H7 (cell line): Measurements from ENCODE around the gene LTA. TPM values are rescaled to one million over a fixed set of nuclear protein-coding genes. Genes with fewer than 3 reads are reported as not detected.

ENCODE experiments used
- DNase-seq: peaks from one replicate; pipeline ENCODE4 v3.0.0; 2012
- H3K27me3 ChIP-seq: 2 replicates; pipeline ENCODE4 v1.6.0; 2011; ENCODE audit warnings: mild to moderate bottlenecking, low read length; ENCODE audit not compliant: control insufficient read depth, insufficient read depth
- H3K36me3 ChIP-seq: replicated peaks from 2 replicates; pipeline ENCODE4 v1.5.1; 2011; ENCODE audit warnings: low read length; ENCODE audit not compliant: control insufficient read depth, insufficient read depth
- H3K4me3 ChIP-seq: 2 replicates; pipeline ENCODE4 v1.5.1; 2011; ENCODE audit warnings: low read depth, mild to moderate bottlenecking, control low read depth, low read length, moderate library complexity; ENCODE audit not compliant: insufficient read depth
- total RNA-seq: library from RNA; depleted of rRNA; stranded (reverse); fragments of >200 nt; shearing (Covaris generic); gene quantifications from 2 replicates; pipeline ENCODE4 v1.2.3, GENCODE V29; 2014; rRNA removed

Gene LTA
- total RNA-seq, 1 experiment from 2014 or later, result not detected

DNA sequence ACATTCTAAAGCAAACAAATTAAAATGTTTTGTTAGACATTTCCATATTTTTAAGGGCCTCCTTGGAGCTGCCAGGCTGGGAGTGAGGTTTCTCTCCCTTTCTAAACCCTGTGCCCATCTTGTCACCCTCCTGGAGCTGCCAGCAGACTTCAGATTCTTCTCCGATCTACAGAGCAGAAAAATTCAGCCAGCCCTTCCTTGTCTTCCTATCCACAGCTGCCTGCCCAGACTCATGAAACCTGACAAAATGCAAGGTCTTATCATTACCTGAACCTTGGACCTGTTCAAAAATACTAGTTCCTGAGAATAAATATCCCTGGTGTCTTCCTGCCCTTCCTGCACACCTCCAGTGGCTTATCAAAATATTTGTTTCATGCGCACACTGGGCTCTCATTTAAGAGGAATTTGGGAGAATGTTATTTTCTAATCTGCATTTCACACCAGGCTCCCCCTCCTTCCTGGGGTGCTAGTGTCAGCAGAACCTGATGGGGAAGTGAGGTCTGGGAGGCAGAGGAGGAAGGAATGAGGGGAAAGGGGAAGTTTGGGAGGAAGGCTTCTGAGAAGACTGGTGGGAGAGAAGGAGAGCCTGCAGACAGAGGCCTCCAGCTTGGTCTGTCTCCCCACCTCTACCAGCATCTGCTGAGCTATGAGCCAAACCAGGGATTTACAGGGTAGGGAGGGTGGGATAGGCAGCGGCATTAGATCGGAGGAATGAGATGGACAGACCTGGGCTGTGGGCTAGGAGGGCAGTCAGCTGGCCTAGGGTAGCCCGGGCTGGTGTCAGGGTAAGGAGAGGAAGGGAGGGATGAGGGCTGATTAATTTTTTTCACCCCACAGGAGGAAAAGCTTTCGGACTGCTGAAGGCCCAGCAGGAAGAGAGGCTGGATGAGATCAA lies 42.8 kb downstream of the LTA start, which contains the start of gene AIF1:
AIF1 (plus strand) TSS at position 551 of the 895 bp plus-strand sequence; CDS start at position 647, 96 bp downstream.
- H3K36me3 ChIP-seq, result no peaks in the 10 kb centered on the region
- no peak for DNase-seq
- no peaks in the 10 kb centered on the region for H3K27me3 ChIP-seq
- H3K4me3 ChIP-seq, result no peak within 1 kb of the TSS; the same call in 1 of the 2 replicates

GRCh38 chr6:31615748-31616147 lies 43.7 kb downstream of the LTA start:
- H3K36me3 ChIP-seq, result no peaks in the 10 kb centered on the region
- H3K4me3 ChIP-seq, result no peak overlapping the region; the same call in 1 of the 2 replicates
- no peaks in the 10 kb centered on the region for H3K27me3 ChIP-seq
- DNase-seq, result no peak

GRCh38 chr6:31617010-31617409 lies 44.9 kb downstream of the LTA start:
- Histone ChIP-seq H3K27me3 (no peaks in the 10 kb centered on the region), H3K4me3 (no peak overlapping the region), H3K36me3 (no peaks in the 10 kb centered on the region)
- no peak for DNase-seq

DNA sequence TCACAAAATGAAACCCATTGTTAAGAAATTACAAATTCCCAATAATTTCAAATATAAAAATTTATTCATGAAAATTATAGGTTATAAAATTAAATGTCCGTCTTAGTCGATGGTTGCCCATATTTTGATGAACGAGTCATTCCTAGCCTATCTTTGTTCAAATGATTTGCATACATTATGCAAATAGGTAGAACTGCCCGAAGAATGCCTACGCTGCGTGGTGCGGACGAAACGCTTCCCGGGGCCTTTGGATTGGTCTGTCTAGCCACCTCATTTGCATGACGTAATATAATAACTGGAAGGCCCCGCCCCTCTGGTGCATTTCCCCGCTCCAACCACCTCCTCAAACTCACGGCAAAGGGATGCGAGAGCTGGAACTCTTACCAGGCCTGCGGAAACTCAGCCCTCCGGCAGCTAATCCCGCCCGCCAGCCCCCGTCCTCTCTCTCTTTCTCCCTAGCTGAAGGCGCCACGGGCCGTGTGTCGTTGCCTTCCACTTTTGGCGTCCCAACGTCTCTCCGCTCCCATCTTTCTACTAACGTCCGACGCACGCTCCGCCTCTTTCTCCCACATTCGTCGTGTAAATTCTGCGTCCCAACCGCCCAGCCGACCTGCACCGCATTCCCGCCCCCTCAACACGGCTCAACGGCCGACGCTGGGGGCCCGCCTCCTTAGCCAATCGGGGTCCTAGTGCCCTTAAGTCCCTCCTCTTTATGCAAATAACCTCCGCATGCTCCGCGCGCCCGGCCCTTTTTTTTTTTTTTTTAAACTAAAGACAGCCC lies 47.9 kb downstream of the LTA start:
- peak; percentile 89 for DNase-seq
- no peaks in the 10 kb centered on the region for H3K27me3 ChIP-seq
- peaks cover 18% of the 10 kb centered on the region for H3K36me3 ChIP-seq
- peak overlapping the region; percentile 77 for H3K4me3 ChIP-seq

DNA sequence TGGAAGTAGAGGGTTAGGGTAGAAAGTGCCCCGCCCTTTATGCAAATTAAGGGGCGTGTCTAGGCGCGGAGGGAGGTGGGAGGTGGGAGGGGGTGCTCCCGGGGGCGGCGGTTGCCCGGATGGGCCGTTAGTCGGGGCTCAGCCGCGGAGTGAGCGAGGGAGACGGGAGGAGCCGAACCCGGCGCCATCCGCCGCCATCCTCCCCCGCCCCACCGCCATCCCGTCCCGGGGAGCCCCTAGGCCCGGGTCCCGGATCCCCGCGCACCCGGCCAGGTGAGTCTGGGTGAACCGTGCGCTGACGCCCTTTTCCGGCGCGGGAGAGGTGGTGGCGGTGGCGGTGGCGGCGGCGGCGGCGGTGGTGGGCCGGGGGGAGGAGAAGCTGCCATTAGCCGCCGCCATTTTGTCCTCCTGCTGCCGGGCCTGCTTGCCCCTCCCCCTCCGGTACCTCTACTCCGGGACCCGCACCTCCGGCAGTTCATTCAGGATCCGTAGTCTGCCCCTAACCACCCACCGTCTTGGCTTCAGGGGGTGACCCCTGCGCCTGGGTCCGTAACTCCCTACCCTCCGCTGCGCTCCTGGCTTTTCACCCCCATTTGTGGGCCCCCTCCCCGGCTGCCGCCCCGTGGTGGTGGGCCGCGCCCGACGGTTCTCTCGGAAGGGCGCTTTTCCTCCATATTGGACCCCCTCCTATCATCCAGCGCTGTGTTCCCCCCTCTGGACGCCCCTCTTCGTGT lies 48.7 kb downstream of the LTA start, which contains the start of gene PRRC2A:
PRRC2A (plus strand) TSS at position 130 of the 734 bp plus-strand sequence. CDS start 2,075 bp downstream, outside the sequence.
- peak within 1 kb of the TSS; percentile 77 for H3K4me3 ChIP-seq
- DNase-seq, result peak; percentile 99
- no peaks in the 10 kb centered on the region for H3K27me3 ChIP-seq
- peaks cover 26% of the 10 kb centered on the region for H3K36me3 ChIP-seq

- H3K36me3 ChIP-seq, result peaks cover 32% of the 10 kb centered on the region
- peak overlapping the region; percentile 67 for H3K4me3 ChIP-seq
- DNase-seq, result no peak
- no peaks in the 10 kb centered on the region for H3K27me3 ChIP-seq
Observed at GRCh38 chr6:31621320-31621939, 49.3 kb downstream of the LTA start.

DNA sequence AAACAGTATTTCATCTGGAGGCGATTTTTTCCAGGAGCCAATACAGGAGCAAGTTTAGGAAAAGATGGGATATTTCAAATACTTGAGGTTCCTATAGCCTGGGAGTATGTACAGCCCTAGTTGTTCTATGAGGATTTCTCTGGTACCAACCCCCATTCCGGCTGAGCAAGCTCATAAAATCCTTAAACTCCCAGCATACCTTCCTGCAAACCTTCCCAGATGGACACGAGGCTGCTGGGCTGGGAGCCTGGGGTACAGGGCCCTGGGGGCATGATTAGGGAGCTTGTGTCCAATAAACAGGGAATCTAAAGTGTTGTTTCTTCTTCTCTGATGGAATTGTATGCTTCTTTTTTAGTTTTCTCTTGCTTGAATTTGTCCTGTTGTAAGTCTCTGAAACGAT lies 49.9 kb downstream of the LTA start:
- peaks cover 37% of the 10 kb centered on the region for H3K36me3 ChIP-seq
- no peaks in the 10 kb centered on the region for H3K27me3 ChIP-seq
- peak overlapping the region; percentile 67 for H3K4me3 ChIP-seq
- DNase-seq, result peak; percentile 36

DNA sequence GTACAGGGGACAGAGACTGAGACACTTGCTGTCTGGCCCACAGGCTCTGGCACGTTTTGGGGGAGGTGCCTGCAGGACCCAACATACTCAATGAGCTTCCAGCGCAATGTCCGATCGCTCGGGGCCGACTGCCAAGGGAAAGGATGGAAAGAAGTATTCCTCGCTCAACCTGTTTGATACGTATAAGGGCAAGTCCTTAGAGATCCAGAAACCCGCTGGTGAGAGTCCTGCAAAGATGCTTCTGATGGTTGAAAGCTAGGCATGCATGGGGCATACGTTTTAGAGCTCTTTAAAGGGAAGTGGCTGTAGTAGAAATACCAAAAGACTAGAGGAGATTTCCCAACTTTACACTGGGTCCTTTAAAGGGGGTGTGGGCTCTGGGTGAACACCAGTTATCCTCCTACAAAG lies 50.6 kb downstream of the LTA start:
- DNase-seq, result peak; percentile 32
- no peaks in the 10 kb centered on the region for H3K27me3 ChIP-seq
- no peak overlapping the region for H3K4me3 ChIP-seq
- peaks cover 42% of the 10 kb centered on the region for H3K36me3 ChIP-seq

Other genes starting within 250 kb of the LTA start
- gene HLA-B, start 215.1 kb upstream of the LTA start, total RNA-seq, result 7.3 and 27.3 TPM in 2 replicates
- 12.0 and 14.7 TPM in 2 replicates for gene MICA, start 168.7 kb upstream of the LTA start, total RNA-seq
- gene MICB, start 74.1 kb upstream of the LTA start, total RNA-seq, result 50.3 and 55.4 TPM in 2 replicates
- gene MCCD1, start 43.3 kb upstream of the LTA start, total RNA-seq, result not detected in 2 replicates
- gene DDX39B, start 30.3 kb upstream of the LTA start, total RNA-seq, result 787 and 872 TPM in 2 replicates
- 3.5 and 7.0 TPM in 2 replicates for gene ATP6V1G2, start 25.7 kb upstream of the LTA start, total RNA-seq
- 33.2 and 34.2 TPM in 2 replicates for gene NFKBIL1, start 24.7 kb upstream of the LTA start, total RNA-seq
- gene TNF, start 3.3 kb downstream of the LTA start, total RNA-seq, result not detected in 2 replicates
- 0.35 TPM in 1 of 2 replicates, not detected in the other for gene LTB, start 10.1 kb downstream of the LTA start, total RNA-seq
- gene LST1, start 14.0 kb downstream of the LTA start, total RNA-seq, result not detected in 2 replicates
- gene NCR3, start 20.7 kb downstream of the LTA start, total RNA-seq, result not detected in 2 replicates
- gene AIF1, start 42.9 kb downstream of the LTA start, total RNA-seq, result 0.48 and 1.4 TPM in 2 replicates
- 163 and 176 TPM in 2 replicates for gene PRRC2A, start 48.4 kb downstream of the LTA start, total RNA-seq
- 320 and 331 TPM in 2 replicates for gene BAG6, start 80.4 kb downstream of the LTA start, total RNA-seq
- 3.3 and 4.2 TPM in 2 replicates for gene APOM, start 83.6 kb downstream of the LTA start, total RNA-seq
- gene C6orf47, start 88.5 kb downstream of the LTA start, total RNA-seq, result 17.3 and 17.6 TPM in 2 replicates
- 28.6 and 33.3 TPM in 2 replicates for gene GPANK1, start 92.7 kb downstream of the LTA start, total RNA-seq
- 197 and 224 TPM in 2 replicates for gene CSNK2B, start 93.8 kb downstream of the LTA start, total RNA-seq
- gene LY6G5B, start 97.7 kb downstream of the LTA start, total RNA-seq, result 2.9 and 4.2 TPM in 2 replicates
- gene LY6G5C, start 108.8 kb downstream of the LTA start, total RNA-seq, result 0.70 and 2.0 TPM in 2 replicates
- gene ABHD16A, start 131.0 kb downstream of the LTA start, total RNA-seq, result 35.7 and 39.7 TPM in 2 replicates
- gene LY6G6F, start 134.6 kb downstream of the LTA start, total RNA-seq, result not detected in 2 replicates
- gene LY6G6D, start 143.1 kb downstream of the LTA start, total RNA-seq, result 2.8 TPM in 1 of 2 replicates, not detected in the other
- gene LY6G6C, start 149.5 kb downstream of the LTA start, total RNA-seq, result not detected in 2 replicates
- gene MPIG6B, start 151.1 kb downstream of the LTA start, total RNA-seq, result not detected in 2 replicates
- gene DDAH2, start 157.0 kb downstream of the LTA start, total RNA-seq, result 83.6 and 99.2 TPM in 2 replicates
- gene CLIC1, start 164.2 kb downstream of the LTA start, total RNA-seq, result 456 and 621 TPM in 2 replicates
- gene MSH5, start 167.7 kb downstream of the LTA start, total RNA-seq, result 19.5 and 28.4 TPM in 2 replicates
- 1.8 and 7.7 TPM in 2 replicates for gene SAPCD1, start 190.4 kb downstream of the LTA start, total RNA-seq
- 0.44 and 2.1 TPM in 2 replicates for gene VWA7, start 205.0 kb downstream of the LTA start, total RNA-seq
- 114 and 115 TPM in 2 replicates for gene VARS1, start 223.5 kb downstream of the LTA start, total RNA-seq
- 108 and 150 TPM in 2 replicates for gene LSM2, start 234.7 kb downstream of the LTA start, total RNA-seq
- 0.15 and 0.55 TPM in 2 replicates for gene HSPA1L, start 243.0 kb downstream of the LTA start, total RNA-seq
- 45.7 and 58.5 TPM in 2 replicates for gene HSPA1A, start 243.3 kb downstream of the LTA start, total RNA-seq